ENCODE results near the gene C9.
"Not testable (repeated sequence)": the region's sequence is repeated elsewhere in the genome, so short reads cannot be mapped to it uniquely, and the experiment has no call there.

DNA sequence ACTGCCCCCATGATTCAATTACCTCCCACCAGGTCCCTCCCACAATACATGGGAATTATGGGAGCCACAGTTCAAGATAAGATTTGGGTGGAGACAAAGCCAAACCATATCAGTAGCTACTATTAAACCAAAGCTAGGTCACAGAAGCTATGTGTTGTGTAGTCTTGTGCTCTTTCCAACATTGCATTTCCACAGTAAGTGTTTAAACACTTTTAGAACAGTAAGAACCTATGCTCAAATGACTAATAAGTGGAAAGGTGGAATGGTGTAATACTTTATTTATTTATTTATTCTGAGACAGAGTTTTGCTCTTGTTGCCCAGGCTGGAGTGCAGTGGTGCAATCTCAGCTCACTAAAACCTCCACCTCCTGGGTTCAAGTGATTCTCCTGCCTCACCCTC is 37.8 kb upstream of the C9 start:
- TF ChIP-seq, protein P1, sequence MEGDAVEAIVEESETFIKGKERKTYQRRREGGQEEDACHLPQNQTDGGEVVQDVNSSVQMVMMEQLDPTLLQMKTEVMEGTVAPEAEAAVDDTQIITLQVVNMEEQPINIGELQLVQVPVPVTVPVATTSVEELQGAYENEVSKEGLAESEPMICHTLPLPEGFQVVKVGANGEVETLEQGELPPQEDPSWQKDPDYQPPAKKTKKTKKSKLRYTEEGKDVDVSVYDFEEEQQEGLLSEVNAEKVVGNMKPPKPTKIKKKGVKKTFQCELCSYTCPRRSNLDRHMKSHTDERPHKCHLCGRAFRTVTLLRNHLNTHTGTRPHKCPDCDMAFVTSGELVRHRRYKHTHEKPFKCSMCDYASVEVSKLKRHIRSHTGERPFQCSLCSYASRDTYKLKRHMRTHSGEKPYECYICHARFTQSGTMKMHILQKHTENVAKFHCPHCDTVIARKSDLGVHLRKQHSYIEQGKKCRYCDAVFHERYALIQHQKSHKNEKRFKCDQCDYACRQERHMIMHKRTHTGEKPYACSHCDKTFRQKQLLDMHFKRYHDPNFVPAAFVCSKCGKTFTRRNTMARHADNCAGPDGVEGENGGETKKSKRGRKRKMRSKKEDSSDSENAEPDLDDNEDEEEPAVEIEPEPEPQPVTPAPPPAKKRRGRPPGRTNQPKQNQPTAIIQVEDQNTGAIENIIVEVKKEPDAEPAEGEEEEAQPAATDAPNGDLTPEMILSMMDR (IDR thresholded peaks at IDR 0.05; ENCODE audit: low read depth, low read length, missing input control) = not testable (repeated sequence)
- not testable (repeated sequence) for TF ChIP-seq EGR1 (IDR thresholded peaks at IDR 0.05; ENCODE audit: low read depth in 2 of 2); HNF4A (conservative IDR thresholded peaks at IDR 0.05); HNF4G (IDR thresholded peaks at IDR 0.05); SP1 (IDR thresholded peaks at IDR 0.05); TAF1 (conservative IDR thresholded peaks at IDR 0.05); YY1 (IDR thresholded peaks at IDR 0.05); FOXA2 (IDR thresholded peaks at IDR 0.05); JUND (IDR thresholded peaks at IDR 0.05); RXRA (IDR thresholded peaks at IDR 0.05); GABPA (IDR thresholded peaks at IDR 0.05 in 1 of 2, conservative IDR thresholded peaks at IDR 0.05 in 1 of 2)
- TF ChIP-seq, protein P2, sequence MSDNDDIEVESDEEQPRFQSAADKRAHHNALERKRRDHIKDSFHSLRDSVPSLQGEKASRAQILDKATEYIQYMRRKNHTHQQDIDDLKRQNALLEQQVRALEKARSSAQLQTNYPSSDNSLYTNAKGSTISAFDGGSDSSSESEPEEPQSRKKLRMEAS (IDR thresholded peaks at IDR 0.05) = not testable (repeated sequence)
- TF ChIP-seq, protein P3, sequence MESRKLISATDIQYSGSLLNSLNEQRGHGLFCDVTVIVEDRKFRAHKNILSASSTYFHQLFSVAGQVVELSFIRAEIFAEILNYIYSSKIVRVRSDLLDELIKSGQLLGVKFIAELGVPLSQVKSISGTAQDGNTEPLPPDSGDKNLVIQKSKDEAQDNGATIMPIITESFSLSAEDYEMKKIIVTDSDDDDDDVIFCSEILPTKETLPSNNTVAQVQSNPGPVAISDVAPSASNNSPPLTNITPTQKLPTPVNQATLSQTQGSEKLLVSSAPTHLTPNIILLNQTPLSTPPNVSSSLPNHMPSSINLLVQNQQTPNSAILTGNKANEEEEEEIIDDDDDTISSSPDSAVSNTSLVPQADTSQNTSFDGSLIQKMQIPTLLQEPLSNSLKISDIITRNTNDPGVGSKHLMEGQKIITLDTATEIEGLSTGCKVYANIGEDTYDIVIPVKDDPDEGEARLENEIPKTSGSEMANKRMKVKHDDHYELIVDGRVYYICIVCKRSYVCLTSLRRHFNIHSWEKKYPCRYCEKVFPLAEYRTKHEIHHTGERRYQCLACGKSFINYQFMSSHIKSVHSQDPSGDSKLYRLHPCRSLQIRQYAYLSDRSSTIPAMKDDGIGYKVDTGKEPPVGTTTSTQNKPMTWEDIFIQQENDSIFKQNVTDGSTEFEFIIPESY (IDR thresholded peaks at IDR 0.05) = not testable (repeated sequence)
- TF ChIP-seq, protein P4, sequence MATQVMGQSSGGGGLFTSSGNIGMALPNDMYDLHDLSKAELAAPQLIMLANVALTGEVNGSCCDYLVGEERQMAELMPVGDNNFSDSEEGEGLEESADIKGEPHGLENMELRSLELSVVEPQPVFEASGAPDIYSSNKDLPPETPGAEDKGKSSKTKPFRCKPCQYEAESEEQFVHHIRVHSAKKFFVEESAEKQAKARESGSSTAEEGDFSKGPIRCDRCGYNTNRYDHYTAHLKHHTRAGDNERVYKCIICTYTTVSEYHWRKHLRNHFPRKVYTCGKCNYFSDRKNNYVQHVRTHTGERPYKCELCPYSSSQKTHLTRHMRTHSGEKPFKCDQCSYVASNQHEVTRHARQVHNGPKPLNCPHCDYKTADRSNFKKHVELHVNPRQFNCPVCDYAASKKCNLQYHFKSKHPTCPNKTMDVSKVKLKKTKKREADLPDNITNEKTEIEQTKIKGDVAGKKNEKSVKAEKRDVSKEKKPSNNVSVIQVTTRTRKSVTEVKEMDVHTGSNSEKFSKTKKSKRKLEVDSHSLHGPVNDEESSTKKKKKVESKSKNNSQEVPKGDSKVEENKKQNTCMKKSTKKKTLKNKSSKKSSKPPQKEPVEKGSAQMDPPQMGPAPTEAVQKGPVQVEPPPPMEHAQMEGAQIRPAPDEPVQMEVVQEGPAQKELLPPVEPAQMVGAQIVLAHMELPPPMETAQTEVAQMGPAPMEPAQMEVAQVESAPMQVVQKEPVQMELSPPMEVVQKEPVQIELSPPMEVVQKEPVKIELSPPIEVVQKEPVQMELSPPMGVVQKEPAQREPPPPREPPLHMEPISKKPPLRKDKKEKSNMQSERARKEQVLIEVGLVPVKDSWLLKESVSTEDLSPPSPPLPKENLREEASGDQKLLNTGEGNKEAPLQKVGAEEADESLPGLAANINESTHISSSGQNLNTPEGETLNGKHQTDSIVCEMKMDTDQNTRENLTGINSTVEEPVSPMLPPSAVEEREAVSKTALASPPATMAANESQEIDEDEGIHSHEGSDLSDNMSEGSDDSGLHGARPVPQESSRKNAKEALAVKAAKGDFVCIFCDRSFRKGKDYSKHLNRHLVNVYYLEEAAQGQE (IDR thresholded peaks at IDR 0.05) = not testable (repeated sequence)

Measured in liver (tissue), 3 donors.